OCI-LY1 (cell line): ENCODE data around the gene FAM47E.

Source experiments
- EZH2 ChIP-seq: fragments of 200-600 bp; sonication (generic), shearing (Covaris generic); IDR thresholded peaks from 2 replicates; pipeline ENCODE4 v1.8.0; 2017; ENCODE audit warnings: borderline replicate concordance, mixed run types, mild to moderate bottlenecking, antibody characterized with exemption, low read length, moderate library complexity, mixed read lengths
- TF ChIP-seq, protein P1 (sequence below): fragments of 200-600 bp; sonication (generic), shearing (Covaris generic); IDR thresholded peaks from 2 replicates; pipeline ENCODE4 v1.5.1; 2017; ENCODE audit warnings: mild to moderate bottlenecking, antibody characterized with exemption, low read length, moderate library complexity, mixed read lengths

DNA sequence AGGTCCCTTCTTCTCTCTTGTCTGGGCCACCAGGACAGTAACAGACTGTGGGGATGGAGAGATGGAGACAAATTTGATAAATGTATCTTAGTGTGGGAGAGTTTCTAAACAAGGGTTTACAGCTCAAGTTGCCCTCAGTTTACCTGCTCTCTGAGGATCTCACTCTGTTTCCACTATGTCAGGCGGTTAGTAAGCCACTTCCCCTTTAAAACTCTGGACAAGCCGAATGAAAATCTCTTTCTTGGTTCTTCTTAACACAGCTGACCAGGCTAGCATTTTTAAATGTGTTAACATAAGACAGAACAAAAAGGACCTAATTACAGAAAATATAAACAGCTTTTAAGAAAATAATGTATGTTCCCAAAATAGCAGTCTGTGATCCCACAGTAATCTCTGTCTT lies 35.0 kb upstream of the FAM47E start:
- TF ChIP-seq, protein P1, sequence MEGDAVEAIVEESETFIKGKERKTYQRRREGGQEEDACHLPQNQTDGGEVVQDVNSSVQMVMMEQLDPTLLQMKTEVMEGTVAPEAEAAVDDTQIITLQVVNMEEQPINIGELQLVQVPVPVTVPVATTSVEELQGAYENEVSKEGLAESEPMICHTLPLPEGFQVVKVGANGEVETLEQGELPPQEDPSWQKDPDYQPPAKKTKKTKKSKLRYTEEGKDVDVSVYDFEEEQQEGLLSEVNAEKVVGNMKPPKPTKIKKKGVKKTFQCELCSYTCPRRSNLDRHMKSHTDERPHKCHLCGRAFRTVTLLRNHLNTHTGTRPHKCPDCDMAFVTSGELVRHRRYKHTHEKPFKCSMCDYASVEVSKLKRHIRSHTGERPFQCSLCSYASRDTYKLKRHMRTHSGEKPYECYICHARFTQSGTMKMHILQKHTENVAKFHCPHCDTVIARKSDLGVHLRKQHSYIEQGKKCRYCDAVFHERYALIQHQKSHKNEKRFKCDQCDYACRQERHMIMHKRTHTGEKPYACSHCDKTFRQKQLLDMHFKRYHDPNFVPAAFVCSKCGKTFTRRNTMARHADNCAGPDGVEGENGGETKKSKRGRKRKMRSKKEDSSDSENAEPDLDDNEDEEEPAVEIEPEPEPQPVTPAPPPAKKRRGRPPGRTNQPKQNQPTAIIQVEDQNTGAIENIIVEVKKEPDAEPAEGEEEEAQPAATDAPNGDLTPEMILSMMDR: no peak
- no peak for TF ChIP-seq EZH2
